GM12878 (cell line): Measurements from ENCODE around the gene LIM2.

ENCODE experiments used
- CTCF ChIP-seq, 3 experiments: IDR thresholded peaks in 2 of 3; conservative IDR thresholded peaks in 1 of 3; 2 replicates each; pipeline ENCODE4 v1.5.1; 2011; ENCODE audit warnings: low read depth in 3 of 3, low read length in 3 of 3, mild to moderate bottlenecking in 3 of 3, control low read depth in 2 of 3, moderate library complexity in 2 of 3, inconsistent platforms in 1 of 3, mixed read lengths in 1 of 3; ENCODE audit not compliant: control insufficient read depth in 2 of 3, insufficient read depth in 1 of 3; ENCODE audit errors: extremely low read depth in 1 of 3
- EGR1 ChIP-seq, 2 experiments: IDR thresholded peaks; 1 replicate in 1 of 2; 2 replicates in 1 of 2; pipeline ENCODE4 v1.6.1; 2011 to 2012; ENCODE audit warnings: low read depth in 2 of 2, low read length in 2 of 2, borderline replicate concordance in 1 of 2, mild to moderate bottlenecking in 1 of 2, moderate library complexity in 1 of 2
- FOXM1 ChIP-seq: IDR thresholded peaks from 2 replicates; pipeline ENCODE4 v1.6.1; 2012; ENCODE audit warnings: low read depth, mild to moderate bottlenecking, inconsistent platforms, low read length, moderate library complexity
- RFX5 ChIP-seq: IDR thresholded peaks from 2 replicates; pipeline ENCODE4 v1.6.1; 2011; ENCODE audit warnings: low read depth, low read length, improper control_type of control experiment
- TF ChIP-seq, protein P1 (sequence below): IDR thresholded peaks from 2 replicates; pipeline ENCODE4 v1.6.1; 2012; ENCODE audit warnings: mild to moderate bottlenecking, low read depth, low read length

GRCh38 chr19:51392701-51393100 is 4.9 kb upstream of the LIM2 start:
- TF ChIP-seq CTCF (IDR thresholded peaks at IDR 0.05 in 2 of 3, conservative IDR thresholded peaks at IDR 0.05 in 1 of 3; ENCODE audit: control insufficient read depth in 2 of 3, extremely low read depth in 1 of 3, insufficient read depth in 1 of 3, low read depth in 3 of 3, low read length in 3 of 3) (no peak), FOXM1 (no peak), RFX5 (no peak), EGR1 (IDR thresholded peaks at IDR 0.05; ENCODE audit: borderline replicate concordance in 1 of 2, low read depth in 2 of 2, low read length in 2 of 2) (no peak)
- TF ChIP-seq, protein P1, sequence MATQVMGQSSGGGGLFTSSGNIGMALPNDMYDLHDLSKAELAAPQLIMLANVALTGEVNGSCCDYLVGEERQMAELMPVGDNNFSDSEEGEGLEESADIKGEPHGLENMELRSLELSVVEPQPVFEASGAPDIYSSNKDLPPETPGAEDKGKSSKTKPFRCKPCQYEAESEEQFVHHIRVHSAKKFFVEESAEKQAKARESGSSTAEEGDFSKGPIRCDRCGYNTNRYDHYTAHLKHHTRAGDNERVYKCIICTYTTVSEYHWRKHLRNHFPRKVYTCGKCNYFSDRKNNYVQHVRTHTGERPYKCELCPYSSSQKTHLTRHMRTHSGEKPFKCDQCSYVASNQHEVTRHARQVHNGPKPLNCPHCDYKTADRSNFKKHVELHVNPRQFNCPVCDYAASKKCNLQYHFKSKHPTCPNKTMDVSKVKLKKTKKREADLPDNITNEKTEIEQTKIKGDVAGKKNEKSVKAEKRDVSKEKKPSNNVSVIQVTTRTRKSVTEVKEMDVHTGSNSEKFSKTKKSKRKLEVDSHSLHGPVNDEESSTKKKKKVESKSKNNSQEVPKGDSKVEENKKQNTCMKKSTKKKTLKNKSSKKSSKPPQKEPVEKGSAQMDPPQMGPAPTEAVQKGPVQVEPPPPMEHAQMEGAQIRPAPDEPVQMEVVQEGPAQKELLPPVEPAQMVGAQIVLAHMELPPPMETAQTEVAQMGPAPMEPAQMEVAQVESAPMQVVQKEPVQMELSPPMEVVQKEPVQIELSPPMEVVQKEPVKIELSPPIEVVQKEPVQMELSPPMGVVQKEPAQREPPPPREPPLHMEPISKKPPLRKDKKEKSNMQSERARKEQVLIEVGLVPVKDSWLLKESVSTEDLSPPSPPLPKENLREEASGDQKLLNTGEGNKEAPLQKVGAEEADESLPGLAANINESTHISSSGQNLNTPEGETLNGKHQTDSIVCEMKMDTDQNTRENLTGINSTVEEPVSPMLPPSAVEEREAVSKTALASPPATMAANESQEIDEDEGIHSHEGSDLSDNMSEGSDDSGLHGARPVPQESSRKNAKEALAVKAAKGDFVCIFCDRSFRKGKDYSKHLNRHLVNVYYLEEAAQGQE = no peak
